ENCODE results near the gene NAV2. TPM values are rescaled to one million over a fixed set of nuclear protein-coding genes. Genes with fewer than 3 reads are reported as not detected.

The NAV2 gene
- polyA plus RNA-seq, 1 donor from 2014 or later: 3.0 TPM

- H4K20me1 ChIP-seq (ENCODE audit: insufficient read depth): no peaks in the 10 kb centered on the region
- H3K79me2 ChIP-seq (replicated peaks; ENCODE audit: insufficient read depth, low read length): no peaks in the 10 kb centered on the region
- no peak overlapping the region for H3K4me3 ChIP-seq (ENCODE audit: low read length)
- H3K9ac ChIP-seq (ENCODE audit: low read length): no peak overlapping the region
- H3K9me2 ChIP-seq (ENCODE audit: insufficient read depth, low read length): no peaks in the 10 kb centered on the region
- H3K27me3 ChIP-seq (ENCODE audit: insufficient read depth, low read depth, low read length): no peaks in the 10 kb centered on the region
- no peaks in the 10 kb centered on the region for H3K36me3 ChIP-seq (ENCODE audit: insufficient read depth, low read length)
- no peaks in the 10 kb centered on the region for H3K9me3 ChIP-seq (ENCODE audit: low read length)
- TF ChIP-seq EZH2 (IDR thresholded peaks at IDR 0.05; ENCODE audit: borderline replicate concordance, insufficient read depth, low read length, poor library complexity, severe bottlenecking): no peak
- TF ChIP-seq RAD21 (conservative IDR thresholded peaks at IDR 0.05): no peak
- no peak for TF ChIP-seq TAF1 (IDR thresholded peaks at IDR 0.05; ENCODE audit: low read depth)
- TF ChIP-seq REST (IDR thresholded peaks at IDR 0.05; ENCODE audit: borderline replicate concordance): no peak
- no peak for TF ChIP-seq MXI1 (conservative IDR thresholded peaks at IDR 0.05; ENCODE audit: poor library complexity, severe bottlenecking)
- no peak for TF ChIP-seq CTCF (IDR thresholded peaks at IDR 0.05; ENCODE audit: poor library complexity, severe bottlenecking)
- no peak for TF ChIP-seq POLR2AphosphoS5 (IDR thresholded peaks at IDR 0.05)
- TF ChIP-seq SMC3 (conservative IDR thresholded peaks at IDR 0.05; ENCODE audit: poor library complexity): no peak
- TF ChIP-seq EP300 (conservative IDR thresholded peaks at IDR 0.05; ENCODE audit: poor library complexity, severe bottlenecking): no peak
- no peak overlapping the region for H2AFZ ChIP-seq (ENCODE audit: low read depth, low read length)
- no peak overlapping the region for H3K27ac ChIP-seq (ENCODE audit: low read length)
- no peaks in the 10 kb centered on the region for H3F3A ChIP-seq (ENCODE audit: insufficient read depth, low read length, poor library complexity, severe bottlenecking)
- no peak overlapping the region for H3K4me2 ChIP-seq (ENCODE audit: low read length)
These were observed 175.2 kb downstream of the NAV2 start for GRCh38 chr11:19887842-19888241.

GRCh38 chr11:19889531-19889930 is 176.9 kb downstream of the NAV2 start:
- H3K27ac ChIP-seq (ENCODE audit: low read length): no peak overlapping the region
- no peaks in the 10 kb centered on the region for H3K9me3 ChIP-seq (ENCODE audit: low read length)
- no peak overlapping the region for H3K4me3 ChIP-seq (ENCODE audit: low read length)
- no peaks in the 10 kb centered on the region for H3K36me3 ChIP-seq (ENCODE audit: insufficient read depth, low read length)
- no peak overlapping the region for H2AFZ ChIP-seq (ENCODE audit: low read depth, low read length)
- TF ChIP-seq RAD21 (conservative IDR thresholded peaks at IDR 0.05) (no peak), MXI1 (conservative IDR thresholded peaks at IDR 0.05; ENCODE audit: poor library complexity, severe bottlenecking) (no peak), SMC3 (conservative IDR thresholded peaks at IDR 0.05; ENCODE audit: poor library complexity) (no peak), POLR2AphosphoS5 (IDR thresholded peaks at IDR 0.05) (no peak), EP300 (conservative IDR thresholded peaks at IDR 0.05; ENCODE audit: poor library complexity, severe bottlenecking) (no peak), TAF1 (IDR thresholded peaks at IDR 0.05; ENCODE audit: low read depth) (no peak), EZH2 (IDR thresholded peaks at IDR 0.05; ENCODE audit: borderline replicate concordance, insufficient read depth, low read length, poor library complexity, severe bottlenecking) (no peak), CTCF (IDR thresholded peaks at IDR 0.05; ENCODE audit: poor library complexity, severe bottlenecking) (no peak), REST (IDR thresholded peaks at IDR 0.05; ENCODE audit: borderline replicate concordance) (no peak)
- no peaks in the 10 kb centered on the region for H3K9me2 ChIP-seq (ENCODE audit: insufficient read depth, low read length)
- H3K79me2 ChIP-seq (replicated peaks; ENCODE audit: insufficient read depth, low read length): no peaks in the 10 kb centered on the region
- no peak overlapping the region for H3K9ac ChIP-seq (ENCODE audit: low read length)
- H3K27me3 ChIP-seq (ENCODE audit: insufficient read depth, low read depth, low read length): no peaks in the 10 kb centered on the region
- no peak overlapping the region for H3K4me2 ChIP-seq (ENCODE audit: low read length)
- H3F3A ChIP-seq (ENCODE audit: insufficient read depth, low read length, poor library complexity, severe bottlenecking): no peaks in the 10 kb centered on the region
- no peaks in the 10 kb centered on the region for H4K20me1 ChIP-seq (ENCODE audit: insufficient read depth)

Data from neural cell (in vitro differentiated cells).